Measurements from ENCODE around the gene C19orf53.
"Not testable (repeated sequence)": the region's sequence is repeated elsewhere in the genome, so short reads cannot be mapped to it uniquely, and the experiment has no call there.

C19orf53 gene

GRCh38 chr19:13764101-13764807, 10.0 kb upstream of the C19orf53 start, which contains the start of gene MRI1:
TSS of gene MRI1 (plus strand) at chr19:13764522. CDS start at chr19:13764589, 67 bp downstream.
- peak; percentile 77 for DNase-seq (ENCODE audit: low spot score)

GRCh38 chr19:13764821-13765394, 9.3 kb upstream of the C19orf53 start:
- no peak for DNase-seq (ENCODE audit: low spot score)

GRCh38 chr19:13765395-13766094, 8.7 kb upstream of the C19orf53 start:
- no peak for DNase-seq (ENCODE audit: low spot score)

GRCh38 chr19:13766095-13766481, 8.2 kb upstream of the C19orf53 start:
- DNase-seq (ENCODE audit: low spot score): no peak

- no peak for DNase-seq (ENCODE audit: low spot score)
Measured at GRCh38 chr19:13768510-13768909, 5.7 kb upstream of the C19orf53 start.

GRCh38 chr19:13770013-13770635, 4.1 kb upstream of the C19orf53 start:
- DNase-seq (ENCODE audit: low spot score): no peak

GRCh38 chr19:13778398-13778797, 4.1 kb downstream of the C19orf53 start:
- no peak for DNase-seq (ENCODE audit: low spot score)

GRCh38 chr19:13778847-13779246, 4.6 kb downstream of the C19orf53 start:
- DNase-seq (ENCODE audit: low spot score): no peak

- DNase-seq (ENCODE audit: low spot score): not testable (repeated sequence)
Measured at GRCh38 chr19:13779794-13780193, 5.5 kb downstream of the C19orf53 start.

GRCh38 chr19:13781547-13781946, 7.3 kb downstream of the C19orf53 start:
- no peak for DNase-seq (ENCODE audit: low spot score)

GRCh38 chr19:13782537-13782936, 8.3 kb downstream of the C19orf53 start:
- no peak for DNase-seq (ENCODE audit: low spot score)

- no peak for DNase-seq (ENCODE audit: low spot score)
Measured at GRCh38 chr19:13783565-13784500, 9.6 kb downstream of the C19orf53 start.

- no peak for DNase-seq (ENCODE audit: low spot score)
Measured at GRCh38 chr19:13784731-13785452, 10.6 kb downstream of the C19orf53 start.

- no peak for DNase-seq (ENCODE audit: low spot score)
Measured at GRCh38 chr19:13788991-13789390, 14.7 kb downstream of the C19orf53 start.

GRCh38 chr19:13790354-13790753, 16.1 kb downstream of the C19orf53 start:
- DNase-seq (ENCODE audit: low spot score): no peak

- not testable (repeated sequence) for DNase-seq (ENCODE audit: low spot score)
Measured at GRCh38 chr19:13793317-13793716, 19.1 kb downstream of the C19orf53 start.

- no peak for DNase-seq (ENCODE audit: low spot score)
Measured at GRCh38 chr19:13794398-13794756, 20.1 kb downstream of the C19orf53 start.

- peak; percentile 98 for DNase-seq (ENCODE audit: low spot score)
Measured at GRCh38 chr19:13794757-13795589, 20.7 kb downstream of the C19orf53 start, which contains the start of gene ZSWIM4. TSS of gene ZSWIM4 (plus strand) at chr19:13795443. CDS start at chr19:13795649, 206 bp downstream.

- DNase-seq (ENCODE audit: low spot score): no peak
Measured at GRCh38 chr19:13795595-13796300, 21.5 kb downstream of the C19orf53 start.

All from SW480 (cell line).